WI38 (cell line): ENCODE measurements around the gene KRTAP26-1.

Experiments
- H3K4me3 ChIP-seq: 2 replicates; pipeline ENCODE4 v1.5.1; 2011; ENCODE audit warnings: low read depth, mild to moderate bottlenecking, control low read depth, low read length
- TF ChIP-seq, protein P1 (sequence below): IDR thresholded peaks from 2 replicates; pipeline ENCODE4 v1.5.1; 2012; ENCODE audit warnings: low read depth, mild to moderate bottlenecking, control low read depth, low read length

KRTAP26-1 gene, protein sequence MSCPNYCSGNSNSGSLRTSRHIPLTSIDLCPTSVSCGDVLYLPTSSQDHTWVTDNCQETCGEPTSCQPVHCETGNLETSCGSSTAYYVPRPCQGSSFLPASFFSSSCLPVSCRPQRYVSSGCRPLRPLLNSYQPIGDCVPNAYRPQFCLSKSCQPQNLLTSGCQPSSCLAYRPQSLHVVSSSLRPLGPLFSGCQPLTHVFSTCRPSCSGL

DNA sequence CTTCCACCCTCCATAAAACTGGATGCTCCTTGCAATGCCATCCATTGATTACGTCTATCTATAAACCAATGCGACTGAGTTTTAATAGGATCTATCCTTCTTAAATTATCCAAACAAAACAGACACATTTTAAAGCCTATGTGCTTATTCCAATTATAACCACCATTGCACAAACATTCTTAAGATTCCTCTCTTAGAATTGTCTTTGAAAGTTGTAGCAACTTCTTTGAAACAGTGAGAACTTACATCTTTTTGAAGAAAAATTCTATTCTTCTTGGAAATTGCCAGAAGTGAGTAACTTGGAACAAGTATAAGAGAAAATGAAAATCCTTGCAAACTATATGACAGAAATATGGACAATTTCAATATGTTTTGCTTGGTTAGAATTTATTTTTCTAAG is at the start of gene KRTAP26-1:
Gene KRTAP26-1 (minus strand): TSS at position 101 of the 400 bp plus-strand sequence. CDS start 280 bp downstream, outside the sequence.
- TF ChIP-seq, protein P1, sequence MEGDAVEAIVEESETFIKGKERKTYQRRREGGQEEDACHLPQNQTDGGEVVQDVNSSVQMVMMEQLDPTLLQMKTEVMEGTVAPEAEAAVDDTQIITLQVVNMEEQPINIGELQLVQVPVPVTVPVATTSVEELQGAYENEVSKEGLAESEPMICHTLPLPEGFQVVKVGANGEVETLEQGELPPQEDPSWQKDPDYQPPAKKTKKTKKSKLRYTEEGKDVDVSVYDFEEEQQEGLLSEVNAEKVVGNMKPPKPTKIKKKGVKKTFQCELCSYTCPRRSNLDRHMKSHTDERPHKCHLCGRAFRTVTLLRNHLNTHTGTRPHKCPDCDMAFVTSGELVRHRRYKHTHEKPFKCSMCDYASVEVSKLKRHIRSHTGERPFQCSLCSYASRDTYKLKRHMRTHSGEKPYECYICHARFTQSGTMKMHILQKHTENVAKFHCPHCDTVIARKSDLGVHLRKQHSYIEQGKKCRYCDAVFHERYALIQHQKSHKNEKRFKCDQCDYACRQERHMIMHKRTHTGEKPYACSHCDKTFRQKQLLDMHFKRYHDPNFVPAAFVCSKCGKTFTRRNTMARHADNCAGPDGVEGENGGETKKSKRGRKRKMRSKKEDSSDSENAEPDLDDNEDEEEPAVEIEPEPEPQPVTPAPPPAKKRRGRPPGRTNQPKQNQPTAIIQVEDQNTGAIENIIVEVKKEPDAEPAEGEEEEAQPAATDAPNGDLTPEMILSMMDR, result no peak

DNA sequence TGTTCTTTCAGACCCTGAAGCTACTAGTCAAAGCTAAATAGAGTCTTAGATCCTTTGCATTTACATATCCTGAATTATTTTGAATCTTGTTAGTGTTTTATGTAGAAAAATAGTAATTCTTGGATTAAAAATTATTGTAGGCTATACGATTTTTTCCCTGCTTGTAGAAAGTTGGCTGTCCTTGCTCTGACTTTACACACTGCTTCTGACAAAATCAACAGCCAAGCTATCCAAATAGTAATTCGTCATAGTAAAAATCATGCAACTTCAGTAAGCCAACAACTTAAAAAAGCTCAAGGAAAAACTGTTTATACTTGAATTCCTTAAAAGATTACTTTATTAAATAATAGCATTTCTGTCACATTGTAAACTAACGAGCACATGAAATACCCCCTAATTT is 35.8 kb upstream of the KRTAP26-1 start:
- TF ChIP-seq, protein P1, result no peak
- no peak overlapping the region for H3K4me3 ChIP-seq

More for the DNA sequence above, at the start of gene KRTAP26-1:
- no peak within 1 kb of the TSS for H3K4me3 ChIP-seq

DNA sequence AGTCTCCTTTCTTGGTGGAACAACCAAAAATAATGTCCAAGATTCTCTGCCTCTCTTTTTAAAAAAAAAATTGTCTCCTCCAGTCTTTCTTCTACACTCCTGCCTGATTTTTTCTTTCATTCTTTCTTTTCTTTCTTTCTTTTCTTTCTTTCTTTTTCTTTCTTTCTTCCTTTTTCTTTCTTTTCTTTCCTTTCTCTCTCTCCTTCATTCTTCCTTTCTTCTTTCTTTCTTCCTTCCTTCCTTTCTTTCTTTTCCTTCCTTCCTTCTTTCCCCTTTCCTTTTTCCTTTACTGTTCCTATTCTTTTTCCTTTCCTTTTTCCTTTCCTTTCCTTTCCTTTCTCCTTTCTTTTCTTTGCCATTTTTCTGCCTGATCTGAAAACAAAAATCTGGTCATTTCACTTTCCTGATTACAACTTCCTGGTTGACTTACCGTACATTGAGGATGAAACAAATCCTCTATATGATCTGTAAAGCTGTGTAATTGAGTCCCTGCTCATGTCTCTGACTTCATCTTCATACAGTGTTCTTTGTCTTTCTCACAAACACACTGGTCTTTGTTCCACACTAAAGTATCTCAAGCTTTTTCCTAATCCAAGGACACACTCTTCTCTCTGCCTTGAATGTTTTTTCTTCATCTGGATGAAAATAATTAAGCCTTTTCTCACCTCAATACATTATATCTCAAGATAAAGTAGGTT is 34.3 kb upstream of the KRTAP26-1 start:
- TF ChIP-seq, protein P1, result no peak
- no peak overlapping the region for H3K4me3 ChIP-seq

DNA sequence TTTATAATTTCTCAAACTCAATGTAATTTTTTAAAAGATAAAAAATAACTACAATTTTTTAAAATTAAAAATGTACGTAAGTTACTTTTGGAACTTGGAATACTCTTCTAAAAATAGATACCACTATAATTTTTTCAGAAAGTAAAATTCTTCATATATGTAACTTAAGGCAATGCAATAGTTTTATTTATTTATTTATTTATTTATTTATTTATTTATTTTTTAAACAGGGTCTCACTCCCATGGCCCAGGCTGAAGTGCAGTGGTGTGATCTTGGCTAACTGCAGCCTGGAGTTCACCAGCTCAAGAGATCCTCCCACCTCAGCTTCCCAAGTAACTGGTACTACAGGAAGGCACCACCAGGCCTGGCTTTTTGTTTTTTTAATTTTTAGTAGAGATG is 31.4 kb upstream of the KRTAP26-1 start:
- no peak overlapping the region for H3K4me3 ChIP-seq
- TF ChIP-seq, protein P1, result no peak

DNA sequence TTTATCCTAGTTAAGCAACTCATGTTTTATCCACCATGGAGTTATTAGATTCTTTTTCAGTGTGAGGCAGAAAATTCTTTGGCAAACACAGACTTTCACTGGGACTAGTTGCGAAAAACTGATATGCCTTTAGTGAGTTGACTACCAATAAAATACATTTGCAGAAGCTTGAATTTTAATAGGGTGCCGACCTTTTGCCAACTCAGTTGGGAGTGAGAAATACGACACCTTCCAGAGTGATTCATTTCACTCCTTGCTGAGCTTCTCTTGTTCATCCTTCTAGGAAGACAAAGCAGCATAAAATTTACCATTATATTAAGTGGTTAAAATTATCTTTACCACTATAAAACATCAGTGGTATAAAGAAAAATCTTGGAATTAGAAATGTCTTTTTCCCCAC is 29.5 kb upstream of the KRTAP26-1 start:
- H3K4me3 ChIP-seq, result no peak overlapping the region
- TF ChIP-seq, protein P1, result no peak

DNA sequence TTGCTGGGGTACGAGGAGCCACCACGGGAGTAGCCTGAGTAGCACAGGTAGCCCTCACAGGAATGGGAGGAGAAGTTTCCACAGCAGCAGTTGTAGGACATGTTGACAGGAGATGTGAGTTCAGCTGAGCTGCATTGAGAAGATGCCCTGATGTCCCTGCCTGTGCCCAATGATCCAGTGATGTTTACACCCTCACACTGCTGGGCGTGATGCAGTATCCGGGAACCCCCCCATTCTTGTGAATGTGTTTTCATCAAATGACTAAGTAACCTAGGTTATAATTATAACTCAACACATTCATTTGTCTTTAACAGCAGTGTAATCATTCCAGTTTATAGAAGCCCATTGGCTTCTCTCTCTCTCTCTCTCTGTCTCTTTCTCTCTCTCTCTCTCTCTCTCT is 28.4 kb upstream of the KRTAP26-1 start, which contains the start of gene KRTAP23-1:
Gene KRTAP23-1 (minus strand): TSS at position 101 of the 400 bp plus-strand sequence. CDS start 0 bp downstream, at position 101.
- H3K4me3 ChIP-seq, result no peak within 1 kb of the TSS
- TF ChIP-seq, protein P1, result no peak

DNA sequence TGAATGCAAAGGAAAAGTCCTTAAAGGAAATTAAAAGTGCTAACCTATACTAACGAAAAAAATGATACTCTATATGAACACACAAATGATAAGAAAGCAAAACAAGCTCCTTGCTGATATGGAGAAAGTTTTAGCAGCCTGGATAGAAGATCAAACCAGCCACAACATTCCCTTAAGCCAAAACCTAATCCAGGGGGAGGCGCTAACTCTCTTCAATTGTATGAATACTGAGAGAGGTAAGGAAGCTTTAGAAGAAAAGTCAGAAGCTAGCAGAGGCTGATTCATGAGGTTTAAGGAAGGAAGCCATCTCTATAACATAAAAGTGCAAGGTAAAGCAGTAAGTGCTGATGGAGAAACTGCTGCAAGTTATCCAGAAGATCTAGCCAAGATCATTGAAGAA is 24.9 kb upstream of the KRTAP26-1 start:
- TF ChIP-seq, protein P1, result no peak
- no peak overlapping the region for H3K4me3 ChIP-seq
